Right renal pelvis (tissue), 4 donors: ENCODE measurements around the gene BCL7B. TPM values are rescaled to one million over a fixed set of nuclear protein-coding genes. Genes with fewer than 3 reads are reported as not detected.
"Not testable (repeated sequence)": the region's sequence is repeated elsewhere in the genome, so short reads cannot be mapped to it uniquely, and the experiment has no call there.

Experiments
- DNase-seq, 4 donors: peaks; one replicate each; pipeline ENCODE4 v3.0.0-alpha.2; 2013; ENCODE audit warnings: low read depth in 4 of 4, low spot score in 3 of 4, missing footprints in 1 of 4
- polyA plus RNA-seq, 4 donors: library from polyadenylated mRNA; unstranded; fragments of 120-200 nt; gene quantifications; one replicate each; pipeline ENCODE4 v1.2.1, GENCODE V29; 2013; ENCODE audit not compliant: insufficient read length in 4 of 4

BCL7B gene
- polyA plus RNA-seq, 4 donors: 37.3 to 43.0 (median 39.5) TPM

DNA sequence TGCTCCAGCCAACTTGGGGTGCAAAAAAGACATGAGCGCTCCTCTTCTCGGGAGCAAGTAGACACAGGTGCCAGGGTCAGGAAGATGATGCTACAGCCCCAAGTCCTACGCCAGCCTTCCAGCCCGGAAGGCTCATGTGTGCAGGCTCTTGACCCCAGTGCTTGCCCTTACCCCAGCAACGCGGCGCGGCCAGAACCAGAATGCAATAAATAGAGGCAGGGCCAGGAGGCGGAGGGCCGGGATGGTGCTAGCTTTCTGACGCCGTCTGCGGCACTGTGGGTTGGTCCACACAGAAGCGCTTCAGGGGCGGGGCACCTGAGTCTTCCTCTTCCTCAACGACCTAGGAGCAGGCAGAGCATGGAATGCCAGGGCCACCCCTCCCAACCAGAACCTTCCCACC, 20.4 kb downstream of the BCL7B start:
- DNase-seq: no peak

GRCh38 chr7:73536479-73536878, 21.0 kb downstream of the BCL7B start:
- no peak for DNase-seq

GRCh38 chr7:73535918-73536317, 21.6 kb downstream of the BCL7B start:
- DNase-seq: not testable (repeated sequence)

DNA sequence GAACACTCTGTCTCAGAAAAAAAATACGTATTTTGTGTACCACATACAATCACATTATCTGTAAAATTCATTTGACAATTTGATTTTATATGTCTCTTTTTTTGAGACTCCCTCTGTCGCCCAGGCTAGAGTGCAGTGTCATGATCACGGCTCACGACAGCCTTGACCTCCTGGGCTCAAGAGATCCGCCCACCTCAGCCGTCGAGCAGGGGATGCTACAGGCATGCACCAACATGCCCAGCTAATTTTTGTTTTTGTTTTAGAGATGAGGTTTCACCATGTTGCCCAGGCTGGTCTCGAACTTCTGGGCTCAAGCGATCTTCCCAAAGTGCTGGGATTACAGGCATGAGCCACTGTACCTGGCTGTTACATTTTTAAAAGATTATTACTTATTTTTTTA, 23.7 kb downstream of the BCL7B start:
- no peak for DNase-seq

DNA sequence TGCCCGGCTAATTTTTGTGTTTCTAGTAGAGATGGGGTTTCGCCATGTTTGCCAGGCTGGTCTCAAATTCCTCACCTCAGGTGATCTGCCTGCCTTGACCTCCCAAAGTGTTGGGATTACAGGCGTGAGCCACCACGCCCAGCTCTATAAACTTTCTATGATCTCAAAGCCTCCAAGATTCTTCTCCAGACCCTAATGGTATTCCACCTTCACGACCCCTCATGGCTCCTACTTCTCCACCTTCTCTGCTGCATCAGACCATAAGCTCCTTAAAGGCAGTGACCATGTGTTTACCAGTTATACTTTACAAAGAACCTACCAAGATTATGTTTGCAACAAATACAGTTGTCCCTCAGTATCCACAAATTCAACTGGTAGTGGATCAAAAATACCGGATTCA, 25.3 kb downstream of the BCL7B start:
- DNase-seq: no peak

DNA sequence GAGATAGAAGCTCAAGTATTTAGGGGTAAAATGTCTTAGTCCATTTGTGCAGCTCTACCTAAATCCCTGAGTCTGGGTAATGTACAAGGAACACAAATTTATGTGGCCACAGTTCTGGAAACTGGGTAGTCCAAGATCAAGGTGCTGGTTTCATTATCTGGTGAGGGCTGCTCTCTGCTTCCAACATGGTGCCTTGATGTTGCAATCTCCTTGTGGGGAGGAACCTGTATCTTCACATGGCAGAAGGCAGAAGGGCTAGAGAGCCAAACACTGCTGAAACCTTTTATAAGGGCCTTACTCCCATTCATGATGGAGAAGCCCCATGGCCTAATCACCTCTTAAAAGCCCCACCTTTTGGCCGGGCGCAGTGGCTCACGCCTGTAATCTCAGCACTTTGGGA, 26.7 kb downstream of the BCL7B start:
- DNase-seq: no peak

- no peak for DNase-seq
These were observed 30.3 kb downstream of the BCL7B start for GRCh38 chr7:73526896-73527821.

GRCh38 chr7:73526158-73526494, 31.4 kb downstream of the BCL7B start:
- not testable (repeated sequence) for DNase-seq

GRCh38 chr7:73522105-73522872, 35.2 kb downstream of the BCL7B start, which contains the start of gene BAZ1B:
TSS of gene BAZ1B (minus strand) at chr7:73522293. CDS start at chr7:73521933, 360 bp downstream.
- peak; percentile 92 to 96 (median 94) for DNase-seq

DNA sequence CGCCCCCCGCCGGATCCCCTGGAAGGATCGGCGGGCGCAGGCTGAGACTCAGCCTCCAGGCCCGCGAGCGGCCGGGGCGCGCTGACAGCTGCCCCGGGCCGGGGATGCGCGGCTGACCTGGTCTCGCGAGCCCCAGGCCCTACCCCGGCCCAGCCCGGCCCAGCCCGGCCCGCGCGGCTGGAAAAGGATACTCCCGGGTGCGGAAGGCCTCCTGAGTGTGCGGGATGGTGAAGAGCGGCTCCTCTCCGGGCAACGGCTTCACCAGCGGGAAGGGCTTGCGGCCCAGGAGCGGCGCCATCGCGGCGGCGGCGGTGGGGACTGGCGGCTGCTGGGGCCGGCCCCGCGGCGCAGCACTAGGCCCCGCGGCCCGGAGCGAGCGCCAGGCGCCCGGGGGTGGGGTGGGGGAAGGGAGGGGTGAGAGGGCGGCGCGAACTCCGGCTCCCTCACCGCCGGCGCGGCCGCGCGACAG, 35.8 kb downstream of the BCL7B start:
- peak in 3 of 4 donors; percentile 28 to 53 (median 50) for DNase-seq

GRCh38 chr7:73520673-73521635, 36.5 kb downstream of the BCL7B start:
- DNase-seq: peak in 2 of 4 donors; percentile 3 to 17

DNA sequence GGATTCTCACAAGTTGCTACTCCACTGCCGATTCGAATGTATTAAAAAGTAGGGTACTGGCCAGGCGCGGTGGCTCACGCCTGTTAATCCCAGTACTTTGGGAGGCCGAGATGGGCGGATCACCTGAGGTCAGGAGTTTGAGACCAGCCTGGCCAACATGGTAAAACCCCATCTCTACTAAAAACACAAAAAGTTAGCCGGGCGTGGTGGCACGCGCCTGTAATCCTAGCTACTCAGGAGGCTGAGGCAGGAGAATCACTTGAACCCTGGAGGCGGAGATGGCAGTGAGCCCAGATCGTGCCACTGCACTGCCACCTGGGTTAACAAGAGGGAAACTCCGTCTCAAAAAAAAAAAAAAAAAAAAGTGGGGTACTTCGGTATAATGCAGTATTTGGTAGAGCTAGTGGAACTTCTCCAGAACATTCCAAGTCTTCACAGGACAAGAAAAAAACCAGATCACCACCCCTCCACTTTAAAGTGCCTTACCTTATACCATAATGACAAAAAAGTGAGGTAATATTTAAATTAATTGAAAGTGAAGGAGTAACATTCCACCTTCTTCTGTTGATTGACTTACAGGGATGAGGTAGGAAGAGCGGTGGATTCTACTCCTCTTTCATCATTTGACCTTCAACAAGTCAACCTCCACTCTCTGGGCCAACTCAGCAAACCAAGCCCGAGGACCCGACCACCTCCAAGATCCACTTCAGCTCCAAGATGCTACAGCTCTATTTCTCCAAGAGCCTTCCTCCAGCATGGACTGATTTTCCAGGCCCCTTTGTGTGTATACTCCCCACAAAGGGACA, 37.4 kb downstream of the BCL7B start:
- no peak for DNase-seq

DNA sequence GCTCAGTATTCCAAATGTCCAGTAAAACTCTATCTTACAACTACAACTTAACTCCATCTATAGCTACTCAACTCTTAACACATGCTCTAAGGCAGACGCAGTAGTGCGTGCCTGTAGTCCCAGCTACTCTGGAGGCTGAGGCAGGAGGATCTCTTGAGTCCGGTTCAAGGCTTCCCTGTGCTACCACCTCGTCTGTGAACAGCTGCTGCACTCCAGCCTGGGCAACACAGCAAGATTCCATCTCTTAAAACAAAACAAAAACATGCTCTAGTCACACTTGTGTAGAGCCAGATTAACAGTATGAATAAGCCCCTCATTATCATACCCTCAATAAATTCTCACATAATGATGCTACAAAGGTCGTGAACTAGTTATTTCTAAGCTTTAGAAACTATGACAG, 39.0 kb downstream of the BCL7B start:
- no peak for DNase-seq

DNA sequence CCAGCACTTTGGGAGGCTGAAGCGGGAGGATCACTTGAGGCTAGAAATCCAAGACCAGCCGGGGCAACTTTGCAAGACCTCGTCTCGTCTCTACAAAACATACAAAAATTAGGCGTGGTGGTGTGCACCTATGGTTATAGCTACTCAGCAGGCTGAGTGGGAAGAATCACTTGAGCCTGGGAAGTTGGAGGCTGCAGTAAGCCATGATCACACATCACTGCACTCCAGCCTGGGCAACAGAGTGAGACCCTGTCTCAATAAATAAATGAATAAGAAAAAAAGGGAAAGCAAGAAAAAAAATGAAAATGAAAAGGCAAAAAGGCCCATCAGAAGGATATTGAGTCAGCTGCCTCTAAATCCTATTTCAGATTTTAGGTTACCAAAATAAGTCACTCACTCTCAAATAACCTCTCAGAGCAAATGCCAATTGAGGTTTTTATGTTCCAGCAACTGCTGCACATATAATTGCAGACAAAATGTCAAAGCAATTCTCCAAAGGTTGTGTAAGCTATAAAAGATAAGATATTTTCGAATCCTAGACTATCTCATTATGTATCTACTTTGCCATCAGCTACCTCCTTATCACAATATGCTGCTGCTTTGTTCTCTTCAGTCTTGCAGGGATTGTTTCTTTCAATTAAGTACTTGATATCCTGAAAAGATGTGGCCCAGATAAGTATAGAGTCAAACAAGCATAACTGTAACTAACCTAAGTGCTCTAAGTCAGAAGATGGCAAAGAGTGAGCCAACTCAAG, 40.1 kb downstream of the BCL7B start:
- no peak for DNase-seq

- DNase-seq: no peak
These were observed 42.3 kb downstream of the BCL7B start for GRCh38 chr7:73515178-73515577.

- DNase-seq: no peak
These were observed 45.3 kb downstream of the BCL7B start for GRCh38 chr7:73512018-73512780.

DNA sequence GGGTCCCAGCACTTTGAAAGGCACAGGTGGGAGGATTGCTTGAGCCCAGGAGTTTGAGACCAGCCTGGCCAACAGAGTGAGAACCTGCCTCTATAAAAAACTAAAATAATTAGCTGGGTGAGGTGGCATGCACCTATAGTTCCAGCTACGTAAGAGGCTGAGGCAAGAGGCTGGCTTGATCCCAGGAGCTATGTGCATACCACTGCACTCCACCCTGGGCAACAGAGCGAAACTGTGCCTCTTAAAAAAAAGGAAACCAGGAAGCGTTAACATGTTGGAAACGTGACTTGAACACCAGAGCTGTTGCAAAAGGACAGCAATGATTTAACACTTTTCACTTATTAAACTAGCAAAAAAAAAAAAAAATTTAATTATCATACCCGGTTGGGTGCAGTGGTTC, 48.0 kb downstream of the BCL7B start:
- no peak for DNase-seq

DNA sequence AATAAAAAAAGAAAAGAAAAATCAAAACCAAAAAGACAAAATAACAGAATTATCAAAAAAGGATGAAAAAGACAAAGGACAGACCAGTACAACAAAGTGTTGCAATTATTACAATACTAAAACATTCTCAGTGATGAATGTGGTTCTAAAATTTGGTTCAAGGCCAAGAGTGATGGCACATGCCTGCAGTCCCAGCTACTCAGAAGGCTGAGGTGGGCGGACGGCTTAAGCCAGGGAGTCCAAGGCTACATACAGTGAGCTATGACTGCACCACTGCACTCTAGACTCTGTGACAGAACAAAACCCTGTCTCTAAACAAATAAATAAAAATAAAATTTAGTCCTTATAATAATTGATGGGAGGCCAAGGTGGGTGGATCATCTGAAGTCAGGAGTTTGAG, 49.9 kb downstream of the BCL7B start:
- no peak for DNase-seq
